22Rv1 (cell line): ENCODE data around the gene HLA-DQB1.

Experiments
- ZFX ChIP-seq: fragments of 450-650 bp; IDR thresholded peaks from 2 replicates; pipeline ENCODE4 v1.6.1; 2017; ENCODE audit warnings: antibody characterized with exemption, borderline replicate concordance
- TF ChIP-seq, protein P1 (sequence below): fragments of 450-650 bp; IDR thresholded peaks from 2 replicates; pipeline ENCODE4 v1.5.1; 2017; ENCODE audit warnings: mild to moderate bottlenecking

DNA sequence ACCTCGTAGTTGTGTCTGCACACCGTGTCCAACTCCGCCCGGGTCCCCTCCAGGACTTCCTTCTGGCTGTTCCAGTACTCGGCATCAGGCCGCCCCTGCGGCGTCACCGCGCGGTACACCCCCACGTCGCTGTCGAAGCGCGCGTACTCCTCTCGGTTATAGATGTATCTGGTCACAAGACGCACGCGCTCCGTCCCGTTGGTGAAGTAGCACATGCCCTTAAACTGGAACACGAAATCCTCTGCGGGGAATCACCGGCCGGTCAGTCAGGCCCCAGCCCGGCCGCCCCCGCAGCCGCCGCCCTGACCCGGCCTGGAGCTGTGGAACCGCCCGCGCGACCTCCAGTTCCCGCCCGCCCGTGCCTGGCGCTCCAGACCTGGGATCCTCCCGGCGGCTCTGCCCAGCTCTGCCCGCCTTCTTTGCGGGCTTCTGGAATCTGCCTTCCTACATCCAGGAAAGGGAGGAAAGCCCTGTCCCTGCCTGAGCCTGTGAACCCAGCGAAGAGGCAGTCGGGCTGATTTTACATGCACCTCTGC lies 1.6 kb downstream of the HLA-DQB1 start:
- TF ChIP-seq, protein P1, sequence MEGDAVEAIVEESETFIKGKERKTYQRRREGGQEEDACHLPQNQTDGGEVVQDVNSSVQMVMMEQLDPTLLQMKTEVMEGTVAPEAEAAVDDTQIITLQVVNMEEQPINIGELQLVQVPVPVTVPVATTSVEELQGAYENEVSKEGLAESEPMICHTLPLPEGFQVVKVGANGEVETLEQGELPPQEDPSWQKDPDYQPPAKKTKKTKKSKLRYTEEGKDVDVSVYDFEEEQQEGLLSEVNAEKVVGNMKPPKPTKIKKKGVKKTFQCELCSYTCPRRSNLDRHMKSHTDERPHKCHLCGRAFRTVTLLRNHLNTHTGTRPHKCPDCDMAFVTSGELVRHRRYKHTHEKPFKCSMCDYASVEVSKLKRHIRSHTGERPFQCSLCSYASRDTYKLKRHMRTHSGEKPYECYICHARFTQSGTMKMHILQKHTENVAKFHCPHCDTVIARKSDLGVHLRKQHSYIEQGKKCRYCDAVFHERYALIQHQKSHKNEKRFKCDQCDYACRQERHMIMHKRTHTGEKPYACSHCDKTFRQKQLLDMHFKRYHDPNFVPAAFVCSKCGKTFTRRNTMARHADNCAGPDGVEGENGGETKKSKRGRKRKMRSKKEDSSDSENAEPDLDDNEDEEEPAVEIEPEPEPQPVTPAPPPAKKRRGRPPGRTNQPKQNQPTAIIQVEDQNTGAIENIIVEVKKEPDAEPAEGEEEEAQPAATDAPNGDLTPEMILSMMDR = no peak
- TF ChIP-seq ZFX = no peak
